HEK293 (cell line): ENCODE results near the gene AHCY.

Experiments used
- MEIS1 ChIP-seq: sonication (generic); formaldehyde crosslinking; IDR thresholded peaks from 2 replicates; pipeline ENCODE4 v1.8.1; 2022; ENCODE audit warnings: missing genetic modification reagents, mild to moderate bottlenecking, borderline replicate concordance
- SALL2 ChIP-seq: fragments of 450-650 bp; formaldehyde crosslinking; IDR thresholded peaks from 2 replicates; pipeline ENCODE4 v1.5.0; 2017; ENCODE audit warnings: missing biosample characterization, mild to moderate bottlenecking, missing genetic modification characterization, borderline replicate concordance
- ZFHX2 ChIP-seq: fragments of 450-650 bp; formaldehyde crosslinking; conservative IDR thresholded peaks from 2 replicates; pipeline ENCODE4 v1.5.1; 2016; ENCODE audit warnings: missing biosample characterization, missing genetic modification characterization
- ZNF112 ChIP-seq: fragments of 450-650 bp; formaldehyde crosslinking; IDR thresholded peaks from 2 replicates; pipeline ENCODE4 v1.5.0; 2017; ENCODE audit warnings: missing biosample characterization, missing genetic modification characterization
- ZNF114 ChIP-seq: fragments of 450-650 bp; formaldehyde crosslinking; IDR thresholded peaks from 2 replicates; pipeline ENCODE4 v1.5.0; 2017; ENCODE audit warnings: missing biosample characterization, missing genetic modification characterization
- ZNF169 ChIP-seq: fragments of 450-650 bp; formaldehyde crosslinking; IDR thresholded peaks from 2 replicates; pipeline ENCODE4 v1.5.1; 2016; ENCODE audit warnings: missing biosample characterization, missing genetic modification characterization
- ZNF23 ChIP-seq: fragments of 450-650 bp; formaldehyde crosslinking; IDR thresholded peaks from 2 replicates; pipeline ENCODE4 v1.5.1; 2016; ENCODE audit warnings: missing biosample characterization, missing genetic modification characterization, borderline replicate concordance
- ZNF266 ChIP-seq: fragments of 450-650 bp; formaldehyde crosslinking; IDR thresholded peaks from 2 replicates; pipeline ENCODE4 v1.5.1; 2016; ENCODE audit warnings: missing biosample characterization, missing genetic modification characterization, low read depth
- ZNF335 ChIP-seq: fragments of 450-650 bp; formaldehyde crosslinking; conservative IDR thresholded peaks from 2 replicates; pipeline ENCODE4 v1.5.1; 2016; ENCODE audit warnings: missing biosample characterization, missing genetic modification characterization
- ZNF391 ChIP-seq: fragments of 450-650 bp; formaldehyde crosslinking; IDR thresholded peaks from 2 replicates; pipeline ENCODE4 v1.5.1; 2016; ENCODE audit warnings: low read depth, missing biosample characterization, missing genetic modification characterization, borderline replicate concordance
- ZNF48 ChIP-seq: fragments of 450-650 bp; formaldehyde crosslinking; IDR thresholded peaks from 2 replicates; pipeline ENCODE4 v1.5.1; 2016; ENCODE audit warnings: missing biosample characterization, missing genetic modification characterization
- ZNF555 ChIP-seq: fragments of 450-650 bp; formaldehyde crosslinking; conservative IDR thresholded peaks from 2 replicates; pipeline ENCODE4 v1.5.1; 2017; ENCODE audit warnings: missing biosample characterization, mild to moderate bottlenecking, missing genetic modification characterization, inconsistent platforms
- ZNF560 ChIP-seq: fragments of 450-650 bp; formaldehyde crosslinking; IDR thresholded peaks from 2 replicates; pipeline ENCODE4 v1.5.1; 2017; ENCODE audit warnings: missing biosample characterization, missing genetic modification characterization, borderline replicate concordance
- ZNF561 ChIP-seq: fragments of 450-650 bp; IDR thresholded peaks from 2 replicates; pipeline ENCODE4 v1.5.1; 2018; ENCODE audit warnings: missing biosample characterization, missing genetic modification characterization, borderline replicate concordance
- ZNF596 ChIP-seq: fragments of 450-650 bp; IDR thresholded peaks from 2 replicates; pipeline ENCODE4 v1.5.0; 2018; ENCODE audit warnings: missing biosample characterization, mild to moderate bottlenecking, missing genetic modification characterization, moderate library complexity
- ZNF624 ChIP-seq: fragments of 450-650 bp; formaldehyde crosslinking; IDR thresholded peaks from 2 replicates; pipeline ENCODE4 v1.5.1; 2017; ENCODE audit warnings: missing biosample characterization, missing genetic modification characterization
- ZNF660 ChIP-seq: fragments of 450-650 bp; IDR thresholded peaks from 2 replicates; pipeline ENCODE4 v1.5.1; 2018; ENCODE audit warnings: missing biosample characterization, mild to moderate bottlenecking, missing genetic modification characterization
- ZNF677 ChIP-seq: fragments of 450-650 bp; IDR thresholded peaks from 2 replicates; pipeline ENCODE4 v1.5.0; 2018; ENCODE audit warnings: missing biosample characterization, mild to moderate bottlenecking, missing genetic modification characterization, moderate library complexity
- TF ChIP-seq, protein P1 (sequence below): fragments of 450-650 bp; formaldehyde crosslinking; IDR thresholded peaks from 2 replicates; pipeline ENCODE4 v1.5.1; 2016; ENCODE audit warnings: missing biosample characterization, missing genetic modification characterization, borderline replicate concordance
- TF ChIP-seq, protein P2 (sequence below): fragments of 450-650 bp; formaldehyde crosslinking; IDR thresholded peaks from 2 replicates; pipeline ENCODE4 v1.5.1; 2016; ENCODE audit warnings: missing biosample characterization, missing genetic modification characterization
- TF ChIP-seq, protein P3 (sequence below): sonication (generic); formaldehyde crosslinking; IDR thresholded peaks from 2 replicates; pipeline ENCODE4 v1.8.1; 2022; ENCODE audit warnings: mild to moderate bottlenecking, moderate library complexity, missing genetic modification reagents
- TF ChIP-seq, protein P4 (sequence below): fragments of 450-650 bp; formaldehyde crosslinking; IDR thresholded peaks from 2 replicates; pipeline ENCODE4 v1.5.1; 2016; ENCODE audit warnings: missing biosample characterization, missing genetic modification characterization
- TF ChIP-seq, protein P5 (sequence below): fragments of 450-650 bp; formaldehyde crosslinking; IDR thresholded peaks from 2 replicates; pipeline ENCODE4 v1.5.1; 2017; ENCODE audit warnings: missing biosample characterization, missing genetic modification characterization

AHCY gene

DNA sequence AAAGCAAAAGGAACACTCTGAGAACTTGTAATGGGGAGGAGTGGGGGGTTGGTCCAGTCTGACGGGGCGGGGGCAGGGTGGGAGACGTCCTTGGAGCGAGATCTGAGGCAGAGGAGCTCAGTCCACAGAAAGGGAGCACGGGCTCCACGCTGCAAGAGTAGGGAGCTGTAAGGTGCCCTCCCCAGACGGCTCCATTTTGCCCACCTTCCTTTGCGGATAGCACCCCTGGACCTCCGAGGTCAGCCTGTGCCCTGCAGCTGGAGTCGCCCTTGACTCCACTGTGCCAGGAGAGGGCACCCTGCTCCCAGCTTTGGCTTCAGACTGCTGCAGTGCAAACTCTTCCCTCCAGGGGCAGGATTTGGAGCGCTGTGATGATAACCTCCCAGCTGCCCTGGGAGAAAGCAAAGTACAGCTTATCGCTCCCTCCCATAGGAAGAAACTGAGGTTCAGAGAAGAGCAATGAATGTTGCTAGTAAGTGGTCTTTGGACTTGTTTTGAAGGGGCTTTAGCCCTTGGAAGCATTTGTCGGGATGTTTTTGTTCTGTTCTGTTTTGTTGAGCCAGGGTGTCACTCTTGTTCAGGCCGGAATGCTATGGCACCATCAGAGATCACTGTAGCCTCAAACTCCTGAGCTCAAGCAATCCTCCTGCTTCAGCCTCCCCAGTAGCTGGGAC, 9.5 kb upstream of the AHCY start (continued):
- TF ChIP-seq SALL2 (tag by site-specific recombination) (no peak), ZNF48 (no peak), ZNF169 (tag by site-specific recombination) (no peak), ZNF561 (tag by site-specific recombination) (peak; percentile 74), ZNF660 (tag by site-specific recombination) (no peak), ZNF596 (tag by site-specific recombination) (no peak), ZFHX2 (tag by site-specific recombination) (no peak), MEIS1 (CRISPR knock-in tag) (no peak), ZNF112 (tag by site-specific recombination) (no peak), ZNF335 (tag by site-specific recombination) (peak; percentile 37), ZNF266 (tag by site-specific recombination) (no peak), ZNF114 (tag by site-specific recombination) (no peak), ZNF555 (no peak), ZNF624 (tag by site-specific recombination) (no peak), ZNF677 (tag by site-specific recombination) (no peak), ZNF23 (tag by site-specific recombination) (no peak), ZNF391 (no peak; the same call in 1 of the 2 replicates), ZNF560 (tag by site-specific recombination) (no peak)
- TF ChIP-seq, protein P1, sequence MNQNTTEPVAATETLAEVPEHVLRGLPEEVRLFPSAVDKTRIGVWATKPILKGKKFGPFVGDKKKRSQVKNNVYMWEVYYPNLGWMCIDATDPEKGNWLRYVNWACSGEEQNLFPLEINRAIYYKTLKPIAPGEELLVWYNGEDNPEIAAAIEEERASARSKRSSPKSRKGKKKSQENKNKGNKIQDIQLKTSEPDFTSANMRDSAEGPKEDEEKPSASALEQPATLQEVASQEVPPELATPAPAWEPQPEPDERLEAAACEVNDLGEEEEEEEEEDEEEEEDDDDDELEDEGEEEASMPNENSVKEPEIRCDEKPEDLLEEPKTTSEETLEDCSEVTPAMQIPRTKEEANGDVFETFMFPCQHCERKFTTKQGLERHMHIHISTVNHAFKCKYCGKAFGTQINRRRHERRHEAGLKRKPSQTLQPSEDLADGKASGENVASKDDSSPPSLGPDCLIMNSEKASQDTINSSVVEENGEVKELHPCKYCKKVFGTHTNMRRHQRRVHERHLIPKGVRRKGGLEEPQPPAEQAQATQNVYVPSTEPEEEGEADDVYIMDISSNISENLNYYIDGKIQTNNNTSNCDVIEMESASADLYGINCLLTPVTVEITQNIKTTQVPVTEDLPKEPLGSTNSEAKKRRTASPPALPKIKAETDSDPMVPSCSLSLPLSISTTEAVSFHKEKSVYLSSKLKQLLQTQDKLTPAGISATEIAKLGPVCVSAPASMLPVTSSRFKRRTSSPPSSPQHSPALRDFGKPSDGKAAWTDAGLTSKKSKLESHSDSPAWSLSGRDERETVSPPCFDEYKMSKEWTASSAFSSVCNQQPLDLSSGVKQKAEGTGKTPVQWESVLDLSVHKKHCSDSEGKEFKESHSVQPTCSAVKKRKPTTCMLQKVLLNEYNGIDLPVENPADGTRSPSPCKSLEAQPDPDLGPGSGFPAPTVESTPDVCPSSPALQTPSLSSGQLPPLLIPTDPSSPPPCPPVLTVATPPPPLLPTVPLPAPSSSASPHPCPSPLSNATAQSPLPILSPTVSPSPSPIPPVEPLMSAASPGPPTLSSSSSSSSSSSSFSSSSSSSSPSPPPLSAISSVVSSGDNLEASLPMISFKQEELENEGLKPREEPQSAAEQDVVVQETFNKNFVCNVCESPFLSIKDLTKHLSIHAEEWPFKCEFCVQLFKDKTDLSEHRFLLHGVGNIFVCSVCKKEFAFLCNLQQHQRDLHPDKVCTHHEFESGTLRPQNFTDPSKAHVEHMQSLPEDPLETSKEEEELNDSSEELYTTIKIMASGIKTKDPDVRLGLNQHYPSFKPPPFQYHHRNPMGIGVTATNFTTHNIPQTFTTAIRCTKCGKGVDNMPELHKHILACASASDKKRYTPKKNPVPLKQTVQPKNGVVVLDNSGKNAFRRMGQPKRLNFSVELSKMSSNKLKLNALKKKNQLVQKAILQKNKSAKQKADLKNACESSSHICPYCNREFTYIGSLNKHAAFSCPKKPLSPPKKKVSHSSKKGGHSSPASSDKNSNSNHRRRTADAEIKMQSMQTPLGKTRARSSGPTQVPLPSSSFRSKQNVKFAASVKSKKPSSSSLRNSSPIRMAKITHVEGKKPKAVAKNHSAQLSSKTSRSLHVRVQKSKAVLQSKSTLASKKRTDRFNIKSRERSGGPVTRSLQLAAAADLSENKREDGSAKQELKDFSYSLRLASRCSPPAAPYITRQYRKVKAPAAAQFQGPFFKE: no peak
- TF ChIP-seq, protein P2, sequence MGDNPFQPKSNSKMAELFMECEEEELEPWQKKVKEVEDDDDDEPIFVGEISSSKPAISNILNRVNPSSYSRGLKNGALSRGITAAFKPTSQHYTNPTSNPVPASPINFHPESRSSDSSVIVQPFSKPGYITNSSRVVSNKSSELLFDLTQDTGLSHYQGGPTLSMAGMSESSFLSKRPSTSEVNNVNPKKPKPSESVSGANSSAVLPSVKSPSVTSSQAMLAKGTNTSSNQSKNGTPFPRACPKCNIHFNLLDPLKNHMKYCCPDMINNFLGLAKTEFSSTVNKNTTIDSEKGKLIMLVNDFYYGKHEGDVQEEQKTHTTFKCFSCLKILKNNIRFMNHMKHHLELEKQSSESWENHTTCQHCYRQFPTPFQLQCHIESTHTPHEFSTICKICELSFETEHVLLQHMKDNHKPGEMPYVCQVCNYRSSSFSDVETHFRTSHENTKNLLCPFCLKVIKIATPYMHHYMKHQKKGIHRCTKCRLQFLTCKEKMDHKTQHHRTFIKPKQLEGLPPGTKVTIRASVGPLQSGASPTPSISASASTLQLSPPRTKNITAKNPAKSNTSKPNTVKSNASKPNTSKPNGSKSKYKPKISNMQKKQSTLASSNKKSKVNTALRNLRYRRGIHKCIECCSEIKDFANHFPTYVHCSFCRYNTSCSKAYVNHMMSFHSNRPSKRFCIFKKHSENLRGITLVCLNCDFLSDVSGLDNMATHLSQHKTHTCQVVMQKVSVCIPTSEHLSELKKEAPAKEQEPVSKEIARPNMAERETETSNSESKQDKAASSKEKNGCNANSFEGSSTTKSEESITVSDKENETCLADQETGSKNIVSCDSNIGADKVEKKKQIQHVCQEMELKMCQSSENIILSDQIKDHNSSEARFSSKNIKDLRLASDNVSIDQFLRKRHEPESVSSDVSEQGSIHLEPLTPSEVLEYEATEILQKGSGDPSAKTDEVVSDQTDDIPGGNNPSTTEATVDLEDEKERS (tag by site-specific recombination): no peak
- TF ChIP-seq, protein P3, sequence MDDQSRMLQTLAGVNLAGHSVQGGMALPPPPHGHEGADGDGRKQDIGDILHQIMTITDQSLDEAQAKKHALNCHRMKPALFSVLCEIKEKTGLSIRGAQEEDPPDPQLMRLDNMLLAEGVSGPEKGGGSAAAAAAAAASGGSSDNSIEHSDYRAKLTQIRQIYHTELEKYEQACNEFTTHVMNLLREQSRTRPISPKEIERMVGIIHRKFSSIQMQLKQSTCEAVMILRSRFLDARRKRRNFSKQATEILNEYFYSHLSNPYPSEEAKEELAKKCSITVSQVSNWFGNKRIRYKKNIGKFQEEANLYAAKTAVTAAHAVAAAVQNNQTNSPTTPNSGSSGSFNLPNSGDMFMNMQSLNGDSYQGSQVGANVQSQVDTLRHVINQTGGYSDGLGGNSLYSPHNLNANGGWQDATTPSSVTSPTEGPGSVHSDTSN (CRISPR knock-in tag): peak; percentile 32; the same call in 1 of the 2 replicates
- TF ChIP-seq, protein P4, sequence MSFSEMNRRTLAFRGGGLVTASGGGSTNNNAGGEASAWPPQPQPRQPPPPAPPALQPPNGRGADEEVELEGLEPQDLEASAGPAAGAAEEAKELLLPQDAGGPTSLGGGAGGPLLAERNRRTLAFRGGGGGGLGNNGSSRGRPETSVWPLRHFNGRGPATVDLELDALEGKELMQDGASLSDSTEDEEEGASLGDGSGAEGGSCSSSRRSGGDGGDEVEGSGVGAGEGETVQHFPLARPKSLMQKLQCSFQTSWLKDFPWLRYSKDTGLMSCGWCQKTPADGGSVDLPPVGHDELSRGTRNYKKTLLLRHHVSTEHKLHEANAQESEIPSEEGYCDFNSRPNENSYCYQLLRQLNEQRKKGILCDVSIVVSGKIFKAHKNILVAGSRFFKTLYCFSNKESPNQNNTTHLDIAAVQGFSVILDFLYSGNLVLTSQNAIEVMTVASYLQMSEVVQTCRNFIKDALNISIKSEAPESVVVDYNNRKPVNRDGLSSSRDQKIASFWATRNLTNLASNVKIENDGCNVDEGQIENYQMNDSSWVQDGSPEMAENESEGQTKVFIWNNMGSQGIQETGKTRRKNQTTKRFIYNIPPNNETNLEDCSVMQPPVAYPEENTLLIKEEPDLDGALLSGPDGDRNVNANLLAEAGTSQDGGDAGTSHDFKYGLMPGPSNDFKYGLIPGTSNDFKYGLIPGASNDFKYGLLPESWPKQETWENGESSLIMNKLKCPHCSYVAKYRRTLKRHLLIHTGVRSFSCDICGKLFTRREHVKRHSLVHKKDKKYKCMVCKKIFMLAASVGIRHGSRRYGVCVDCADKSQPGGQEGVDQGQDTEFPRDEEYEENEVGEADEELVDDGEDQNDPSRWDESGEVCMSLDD: peak; percentile 75; the same call in 1 of the 2 replicates
- TF ChIP-seq, protein P5, sequence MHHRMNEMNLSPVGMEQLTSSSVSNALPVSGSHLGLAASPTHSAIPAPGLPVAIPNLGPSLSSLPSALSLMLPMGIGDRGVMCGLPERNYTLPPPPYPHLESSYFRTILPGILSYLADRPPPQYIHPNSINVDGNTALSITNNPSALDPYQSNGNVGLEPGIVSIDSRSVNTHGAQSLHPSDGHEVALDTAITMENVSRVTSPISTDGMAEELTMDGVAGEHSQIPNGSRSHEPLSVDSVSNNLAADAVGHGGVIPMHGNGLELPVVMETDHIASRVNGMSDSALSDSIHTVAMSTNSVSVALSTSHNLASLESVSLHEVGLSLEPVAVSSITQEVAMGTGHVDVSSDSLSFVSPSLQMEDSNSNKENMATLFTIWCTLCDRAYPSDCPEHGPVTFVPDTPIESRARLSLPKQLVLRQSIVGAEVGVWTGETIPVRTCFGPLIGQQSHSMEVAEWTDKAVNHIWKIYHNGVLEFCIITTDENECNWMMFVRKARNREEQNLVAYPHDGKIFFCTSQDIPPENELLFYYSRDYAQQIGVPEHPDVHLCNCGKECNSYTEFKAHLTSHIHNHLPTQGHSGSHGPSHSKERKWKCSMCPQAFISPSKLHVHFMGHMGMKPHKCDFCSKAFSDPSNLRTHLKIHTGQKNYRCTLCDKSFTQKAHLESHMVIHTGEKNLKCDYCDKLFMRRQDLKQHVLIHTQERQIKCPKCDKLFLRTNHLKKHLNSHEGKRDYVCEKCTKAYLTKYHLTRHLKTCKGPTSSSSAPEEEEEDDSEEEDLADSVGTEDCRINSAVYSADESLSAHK: no peak
